GM21717 (cell line): ENCODE results near the gene ARHGAP15.
A peak's percentile ranks its signal among the peaks of the same experiment; 100 is the strongest.

ENCODE experiments used
- ATAC-seq: cut with Tn5 transposase; IDR thresholded peaks from one replicate; pipeline ENCODE4 v1.9.1; 2021; ENCODE audit warnings: mild to moderate bottlenecking, moderate library complexity; ENCODE audit not compliant: unreplicated experiment

ARHGAP15 gene

DNA sequence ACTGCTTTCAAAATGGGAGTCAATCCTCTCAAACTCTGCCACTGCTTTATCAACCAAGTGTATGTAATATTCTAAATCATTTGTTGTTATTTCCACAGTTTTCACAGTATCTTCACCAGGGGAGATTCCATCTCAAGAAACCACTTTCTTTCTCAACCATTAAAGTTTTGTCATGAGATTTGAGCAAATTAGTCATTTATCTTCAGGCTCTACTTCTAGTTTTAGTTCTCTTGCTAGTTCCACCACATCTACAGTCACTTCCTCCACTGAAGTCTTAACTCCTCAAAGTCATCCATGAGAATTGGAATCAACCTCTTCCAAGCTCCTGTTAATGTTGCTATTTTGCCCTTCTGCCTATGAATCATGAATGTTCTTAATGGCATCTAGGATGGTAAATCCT, 545.8 kb downstream of the ARHGAP15 start:
- no peak for ATAC-seq

GRCh38 chr2:143679617-143680016, 550.4 kb downstream of the ARHGAP15 start:
- ATAC-seq = no peak

DNA sequence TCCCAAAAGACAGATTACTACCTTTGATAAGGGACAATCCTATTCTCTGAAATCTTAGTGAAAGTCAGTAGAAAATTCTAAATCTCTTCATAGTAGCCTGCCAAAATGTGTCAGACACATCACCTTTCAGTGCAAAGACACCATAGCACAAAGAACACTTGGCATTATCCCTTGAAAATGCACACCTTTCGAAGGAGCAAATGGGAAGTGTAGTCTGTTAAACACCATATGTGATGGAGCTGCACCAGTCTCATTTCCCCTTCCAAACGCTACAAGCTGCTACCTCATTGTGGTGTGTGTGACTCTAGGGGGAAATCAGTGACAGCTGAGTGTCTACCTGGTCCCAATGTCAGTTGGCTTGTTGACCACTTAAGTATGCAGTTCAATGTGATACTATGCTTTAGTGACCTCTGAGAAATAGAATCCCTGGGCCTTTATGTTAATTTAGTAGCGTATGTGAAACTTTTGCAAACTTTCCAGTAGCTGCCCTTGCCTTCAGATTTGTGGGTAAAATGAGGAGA, 551.7 kb downstream of the ARHGAP15 start:
- no peak for ATAC-seq

DNA sequence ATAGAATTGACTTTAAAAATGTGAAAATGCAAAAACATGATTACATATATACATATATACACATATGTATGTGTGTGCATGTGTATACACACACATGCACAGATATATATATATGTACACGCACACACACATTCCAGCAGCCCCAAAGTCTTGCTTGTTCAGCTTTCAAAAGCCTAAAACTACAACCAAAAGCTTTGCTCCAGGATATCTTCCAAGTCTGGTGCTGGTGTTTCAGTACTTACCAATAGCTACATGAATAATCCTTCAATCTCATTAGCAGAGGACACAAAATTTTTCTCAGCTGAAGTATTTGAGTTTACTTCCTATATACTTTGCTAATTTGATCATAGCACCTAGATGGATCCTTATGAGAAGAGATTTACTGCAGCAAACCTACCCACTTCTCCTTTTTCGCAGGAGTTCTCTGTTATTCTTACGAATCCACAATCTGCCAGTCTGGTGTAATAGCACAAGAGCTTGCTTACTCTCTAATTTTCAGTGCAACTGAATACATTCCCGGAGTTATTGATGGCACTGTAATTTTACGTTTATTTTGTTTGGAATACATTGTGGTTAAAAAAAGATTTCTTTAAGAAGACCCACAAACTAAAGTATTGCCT, 553.3 kb downstream of the ARHGAP15 start:
- ATAC-seq = no peak

GRCh38 chr2:143683977-143684376, 554.8 kb downstream of the ARHGAP15 start:
- ATAC-seq = no peak

- no peak for ATAC-seq
These were observed 555.5 kb downstream of the ARHGAP15 start for GRCh38 chr2:143684551-143685320.

DNA sequence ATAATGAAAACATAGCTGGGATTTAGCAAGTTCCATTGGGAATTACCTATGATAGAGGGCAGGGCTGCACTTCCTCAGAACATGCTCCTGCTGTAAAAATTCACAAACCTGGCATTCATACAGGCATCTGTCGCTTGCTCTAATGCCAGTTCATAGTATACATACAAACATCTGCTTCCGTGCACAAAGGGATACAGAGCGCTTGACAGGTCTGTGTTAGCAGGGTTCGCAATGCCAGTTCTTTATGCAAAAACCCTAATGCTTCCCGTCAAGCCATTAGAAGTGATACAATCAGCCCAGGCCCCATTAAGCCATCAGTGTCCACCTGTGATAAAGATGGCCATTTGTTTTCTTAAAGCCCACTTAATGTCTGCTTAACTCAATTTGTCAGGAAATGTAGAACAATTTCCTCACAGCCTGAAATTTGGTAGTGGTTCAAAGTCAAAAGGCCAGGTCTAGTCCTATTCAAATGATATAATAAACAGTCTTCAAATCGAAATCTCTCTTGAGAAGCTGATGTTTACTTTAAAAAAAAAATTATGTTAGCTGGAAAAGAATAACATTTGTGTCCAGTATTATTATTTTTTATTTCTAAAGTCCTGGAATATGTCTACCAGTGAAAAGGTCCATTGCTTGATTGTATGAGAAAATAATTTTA, 556.3 kb downstream of the ARHGAP15 start:
- no peak for ATAC-seq

- ATAC-seq = no peak
These were observed 557.5 kb downstream of the ARHGAP15 start for GRCh38 chr2:143686585-143687164.

DNA sequence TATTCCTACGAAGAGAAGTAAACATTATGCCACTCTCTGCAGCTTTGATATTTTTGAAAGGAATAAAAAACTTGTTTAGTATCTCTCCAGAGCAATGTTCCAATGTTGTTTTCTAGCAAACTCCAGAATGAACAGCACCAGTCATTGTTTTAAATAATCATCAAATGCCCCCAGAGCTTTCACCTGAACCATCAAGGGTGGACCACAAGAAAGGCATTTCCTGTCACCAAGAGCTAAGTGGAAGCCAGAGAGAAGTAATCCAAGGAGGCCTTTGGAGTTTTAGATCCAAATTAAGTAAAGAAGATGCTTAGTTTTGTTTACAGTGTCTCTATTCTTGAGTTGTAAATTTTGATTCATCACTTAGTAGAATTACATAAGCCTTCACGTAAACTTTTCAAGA, 559.0 kb downstream of the ARHGAP15 start:
- no peak for ATAC-seq

- ATAC-seq = no peak
These were observed 559.6 kb downstream of the ARHGAP15 start for GRCh38 chr2:143688815-143689214.

- no peak for ATAC-seq
These were observed 560.3 kb downstream of the ARHGAP15 start for GRCh38 chr2:143689541-143689940.

- no peak for ATAC-seq
These were observed 561.0 kb downstream of the ARHGAP15 start for GRCh38 chr2:143690235-143690634.

DNA sequence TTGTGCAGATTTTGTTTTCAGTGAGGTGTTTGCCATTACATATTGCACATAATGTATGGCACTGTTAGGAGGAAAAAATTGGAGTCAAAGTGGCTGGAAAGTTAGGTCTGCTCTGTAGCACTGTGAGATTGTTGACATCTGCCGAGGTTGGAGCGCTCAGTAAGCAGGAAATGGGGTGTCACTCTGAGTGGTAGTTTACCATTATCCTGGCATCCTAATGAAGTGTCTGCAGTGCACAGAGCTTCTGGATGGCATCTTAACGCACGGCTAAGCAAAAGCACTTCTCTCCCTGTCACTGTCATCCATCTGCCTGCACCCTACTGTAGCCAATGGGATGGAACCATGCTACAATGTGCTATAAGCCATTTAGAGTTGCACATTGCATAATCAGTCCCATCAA, 561.9 kb downstream of the ARHGAP15 start:
- no peak for ATAC-seq

- no peak for ATAC-seq
These were observed 562.9 kb downstream of the ARHGAP15 start for GRCh38 chr2:143692162-143692561.

DNA sequence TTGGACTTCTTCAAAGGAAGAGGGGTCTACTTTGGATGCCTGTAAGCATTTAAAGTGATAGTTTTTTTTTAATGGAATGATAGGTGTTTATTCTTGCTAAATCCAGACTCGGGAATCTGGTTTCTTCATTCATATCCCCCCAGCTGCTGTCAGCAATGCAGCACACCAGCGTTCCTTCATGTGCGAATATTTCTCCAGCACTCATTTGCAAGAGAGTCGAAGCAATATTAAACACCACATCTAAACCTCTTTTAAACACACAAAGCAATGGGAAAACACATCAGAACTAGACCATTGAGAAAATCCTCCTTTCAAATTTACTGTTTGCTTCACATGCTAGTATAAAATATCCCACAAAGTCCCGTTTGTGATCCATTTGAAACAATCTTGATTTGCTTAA, 563.7 kb downstream of the ARHGAP15 start:
- no peak for ATAC-seq

DNA sequence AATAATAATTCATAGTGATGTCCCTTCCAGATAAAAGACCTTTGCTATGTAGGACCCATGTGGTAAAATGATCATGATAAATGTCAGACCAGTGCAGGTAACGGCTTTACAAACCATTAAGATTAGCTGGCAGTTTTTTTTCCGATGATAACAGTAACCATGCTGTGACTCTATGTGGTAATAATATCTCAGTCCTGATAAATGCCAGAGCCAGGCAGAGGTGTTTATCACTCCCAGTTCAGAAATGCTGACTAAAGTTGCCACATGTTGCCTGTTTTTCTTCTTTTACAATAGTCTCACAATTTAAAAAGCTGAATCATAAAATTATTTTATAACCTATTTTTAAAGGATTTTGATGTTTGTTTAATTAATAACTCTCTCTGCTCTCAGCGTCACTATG, 565.1 kb downstream of the ARHGAP15 start:
- no peak for ATAC-seq

- ATAC-seq = peak; percentile 64
These were observed 567.4 kb downstream of the ARHGAP15 start for GRCh38 chr2:143696651-143697050.

GRCh38 chr2:143697744-143698143, 568.5 kb downstream of the ARHGAP15 start:
- ATAC-seq = peak; percentile 67

- no peak for ATAC-seq
These were observed 569.1 kb downstream of the ARHGAP15 start for GRCh38 chr2:143698352-143698751.

DNA sequence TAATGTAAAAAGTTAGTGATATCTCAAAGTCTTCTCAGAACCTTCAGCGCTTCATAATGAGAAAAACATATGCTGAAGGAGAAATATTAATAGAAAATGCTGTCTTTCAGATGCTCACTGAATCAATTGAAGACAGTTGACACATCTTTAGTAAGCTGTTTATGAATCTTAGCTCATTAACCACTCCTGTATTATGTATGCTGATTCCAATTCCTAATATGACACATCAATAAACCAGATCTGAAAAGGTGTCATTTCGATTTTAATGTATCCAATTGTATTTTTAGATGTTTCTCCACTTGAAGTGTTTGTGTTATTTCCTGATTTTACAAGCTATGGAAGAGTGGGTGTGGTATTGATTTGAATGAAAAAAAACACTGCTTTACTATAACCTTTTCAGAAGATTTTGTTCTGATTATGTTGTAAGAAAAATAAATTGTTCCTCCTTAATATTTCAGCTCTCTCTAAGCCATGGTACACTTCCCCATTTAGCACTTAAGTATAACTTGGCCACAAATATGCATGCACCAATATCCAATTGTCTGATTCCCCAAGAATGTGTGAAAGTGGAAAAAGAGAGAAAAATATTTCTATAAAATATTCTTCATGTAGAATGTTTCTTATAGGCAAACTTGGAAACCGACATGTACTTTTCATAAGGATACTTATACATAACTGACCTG, 569.8 kb downstream of the ARHGAP15 start:
- ATAC-seq = no peak

DNA sequence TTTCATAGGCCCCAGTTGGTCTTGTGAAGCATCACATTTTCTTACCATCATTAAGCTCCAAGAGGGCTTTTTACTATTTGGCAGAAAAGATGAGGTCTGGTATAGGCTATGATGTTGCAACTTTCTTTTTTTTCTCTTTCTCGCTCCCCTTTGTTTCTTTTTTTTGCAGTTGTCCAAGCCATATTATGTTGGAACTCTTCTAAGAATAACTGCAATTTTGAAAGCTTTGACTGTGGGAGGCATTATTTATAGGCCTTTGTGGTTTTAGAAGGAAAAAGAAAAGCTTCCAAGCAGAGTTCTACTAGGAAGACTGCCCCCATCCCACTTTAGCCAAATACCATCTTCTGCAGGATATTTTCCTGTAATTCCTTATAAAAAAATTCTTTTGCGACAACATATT, 571.6 kb downstream of the ARHGAP15 start:
- no peak for ATAC-seq
